Naive thymus-derived CD4-positive, alpha-beta T cell (primary cell): ENCODE results near the gene LRMDA. TPM values are rescaled to one million over a fixed set of nuclear protein-coding genes. Genes with fewer than 3 reads are reported as not detected.

Experiments used
- ATAC-seq: fragments of 150-1000 bp; cut with Tn5 transposase; 2 replicates; pipeline ENCODE4 v1.10.0; 2021; ENCODE audit warnings: mild to moderate bottlenecking, moderate library complexity
- CTCF ChIA-PET: fragments of 350-600 bp; sonication (Branson Sonifier 250); formaldehyde crosslinking; loops from one replicate; lab custom pipeline; 2021; ENCODE audit warnings: antibody characterized with exemption; lab: Charles Lee
- POLR2A ChIA-PET: fragments of 350-600 bp; sonication (Branson Sonifier 250); formaldehyde crosslinking; loops from one replicate; lab custom pipeline; 2021; ENCODE audit warnings: antibody characterized with exemption, inconsistent platforms; lab: Charles Lee
- DNase-seq, 9 donors: peaks; one replicate each; pipeline versions ENCODE4 v3.0.0 to v3.0.0-alpha.2; 2020 to 2022; ENCODE audit warnings: mixed read lengths in 1 of 9
- H3K27ac ChIP-seq: one replicate; pipeline ENCODE4 v1.7.0; 2013; ENCODE audit warnings: mild to moderate bottlenecking, low read depth, low read length, moderate library complexity
- H3K27me3 ChIP-seq, 2 donors: one replicate each; pipeline ENCODE4 v1.7.0; 2013; ENCODE audit warnings: low read length in 2 of 2, mild to moderate bottlenecking in 2 of 2, moderate library complexity in 2 of 2; ENCODE audit not compliant: control insufficient read depth in 2 of 2, insufficient read depth in 2 of 2
- H3K36me3 ChIP-seq, 3 experiments: 1 replicate in 2 of 3; 2 replicates in 1 of 3; pipeline ENCODE4 v1.7.0; 2013; ENCODE audit warnings: low read length in 3 of 3, mild to moderate bottlenecking in 3 of 3, moderate library complexity in 1 of 3; ENCODE audit not compliant: insufficient read depth in 3 of 3, control insufficient read depth in 2 of 3
- H3K4me1 ChIP-seq, 2 donors: one replicate each; pipeline ENCODE4 v1.7.0; 2013; ENCODE audit warnings: low read length in 2 of 2, mild to moderate bottlenecking in 2 of 2, moderate library complexity in 1 of 2; ENCODE audit not compliant: control insufficient read depth in 2 of 2, insufficient read depth in 2 of 2
- H3K4me3 ChIP-seq: 2 replicates; pipeline ENCODE4 v1.7.0; 2013; ENCODE audit warnings: mild to moderate bottlenecking, low read length
- H3K9me3 ChIP-seq, 3 experiments: 1 replicate in 2 of 3; 2 replicates in 1 of 3; pipeline ENCODE4 v1.7.0; 2013; ENCODE audit warnings: low read length in 3 of 3; ENCODE audit not compliant: control insufficient read depth in 2 of 3
- H3K27ac Mint-ChIP-seq, 9 donors: one replicate each; pipeline ENCODE4 v1.8.0; 2020 to 2022; ENCODE audit warnings: mixed read lengths in 9 of 9, mild to moderate bottlenecking in 8 of 9, moderate library complexity in 5 of 9, inconsistent platforms in 2 of 9
- H3K27me3 Mint-ChIP-seq, 5 donors: one replicate each; pipeline ENCODE4 v1.8.0; 2021 to 2022; ENCODE audit warnings: mixed read lengths in 5 of 5, mild to moderate bottlenecking in 1 of 5
- H3K36me3 Mint-ChIP-seq, 5 donors: one replicate each; pipeline ENCODE4 v1.8.0; 2020 to 2022; ENCODE audit warnings: mixed read lengths in 5 of 5, mild to moderate bottlenecking in 3 of 5, inconsistent platforms in 1 of 5
- H3K4me1 Mint-ChIP-seq, 7 donors: one replicate each; pipeline ENCODE4 v1.8.0; 2020 to 2022; ENCODE audit warnings: mixed read lengths in 7 of 7, mild to moderate bottlenecking in 3 of 7, inconsistent platforms in 1 of 7
- H3K4me3 Mint-ChIP-seq, 10 donors: one replicate each; pipeline ENCODE4 v1.8.0; 2020 to 2022; ENCODE audit warnings: mild to moderate bottlenecking in 10 of 10, mixed read lengths in 10 of 10, moderate library complexity in 6 of 10, inconsistent platforms in 2 of 10
- H3K9me3 Mint-ChIP-seq, 11 donors: one replicate each; pipeline ENCODE4 v1.8.0; 2020 to 2022; ENCODE audit warnings: mixed read lengths in 11 of 11, mild to moderate bottlenecking in 4 of 11, inconsistent platforms in 1 of 11, moderate library complexity in 1 of 11
- intact Hi-C, 2 donors: fragments of 100-400 bp; cut with micrococcal nuclease; formaldehyde crosslinking; loops; one replicate each; pipeline ENCODE4 v1.15.1; 2023
- polyA plus RNA-seq, 2 donors: library from polyadenylated mRNA; unstranded; fragments of 300-500 nt; fragmentation: Illumina TruSeq; gene quantifications; one replicate each; pipeline ENCODE4 v1.2.3, GENCODE V29; 2021
- total RNA-seq, 6 experiments: library from RNA in 5 of 6; stranded (reverse) in 5 of 6; gene quantifications; 1 replicate in 5 of 6; 2 replicates in 1 of 6; pipeline ENCODE4 v1.2.3 and lab custom pipeline; 2021 to 2026

The LRMDA gene
- total and polyA plus RNA-seq, 7 experiments from 2014 or later, result 0.57 to 14.9 (median 3.0) TPM; not detected in 4

- H3K27me3 ChIP-seq, result no peaks in the 10 kb centered on the region
- no peak overlapping the region for H3K27ac Mint-ChIP-seq
- DNase-seq (no peak), ATAC-seq (no peak)
- H3K4me3 ChIP-seq, result no peak overlapping the region
- no peaks in the 10 kb centered on the region for H3K36me3 Mint-ChIP-seq
- no peaks in the 10 kb centered on the region for H3K9me3 ChIP-seq
- H3K4me1 ChIP-seq, result no peaks in the 10 kb centered on the region
- no peaks in the 10 kb centered on the region for H3K4me1 Mint-ChIP-seq
- peaks cover 0 to 53% (median 17%) of the 10 kb centered on the region in 11 donors for H3K9me3 Mint-ChIP-seq
- no peak overlapping the region for H3K4me3 Mint-ChIP-seq
- H3K36me3 ChIP-seq, result no peaks in the 10 kb centered on the region
- no peak overlapping the region for H3K27ac ChIP-seq
- H3K27me3 Mint-ChIP-seq, result peaks cover 0 to 47% (median 11%) of the 10 kb centered on the region in 5 donors
- ChIA-PET POLR2A (no interaction called here), CTCF (no interaction called here)
- intact Hi-C loops, result no loop called here
Observed at GRCh38 chr10:75569506-75569905, 138.1 kb downstream of the LRMDA start.

GRCh38 chr10:75572478-75572877 lies 141.1 kb downstream of the LRMDA start:
- H3K27me3 ChIP-seq, result no peaks in the 10 kb centered on the region
- H3K36me3 ChIP-seq, result no peaks in the 10 kb centered on the region
- Mint-ChIP-seq H3K4me1 (no peaks in the 10 kb centered on the region), H3K27ac (no peak overlapping the region), H3K9me3 (peaks cover 4 to 59% (median 24%) of the 10 kb centered on the region in 11 donors), H3K27me3 (peaks cover 0 to 38% (median 9%) of the 10 kb centered on the region in 5 donors), H3K36me3 (peaks cover 0 to 6% (median 0%) of the 10 kb centered on the region in 5 donors), H3K4me3 (no peak overlapping the region)
- ATAC-seq (no peak), DNase-seq (no peak)
- CTCF ChIA-PET, result no interaction called here
- intact Hi-C loops, result no loop called here
- POLR2A ChIA-PET, result no interaction called here
- no peaks in the 10 kb centered on the region for H3K4me1 ChIP-seq
- no peak overlapping the region for H3K4me3 ChIP-seq
- H3K9me3 ChIP-seq, result no peaks in the 10 kb centered on the region
- H3K27ac ChIP-seq, result no peak overlapping the region

DNA sequence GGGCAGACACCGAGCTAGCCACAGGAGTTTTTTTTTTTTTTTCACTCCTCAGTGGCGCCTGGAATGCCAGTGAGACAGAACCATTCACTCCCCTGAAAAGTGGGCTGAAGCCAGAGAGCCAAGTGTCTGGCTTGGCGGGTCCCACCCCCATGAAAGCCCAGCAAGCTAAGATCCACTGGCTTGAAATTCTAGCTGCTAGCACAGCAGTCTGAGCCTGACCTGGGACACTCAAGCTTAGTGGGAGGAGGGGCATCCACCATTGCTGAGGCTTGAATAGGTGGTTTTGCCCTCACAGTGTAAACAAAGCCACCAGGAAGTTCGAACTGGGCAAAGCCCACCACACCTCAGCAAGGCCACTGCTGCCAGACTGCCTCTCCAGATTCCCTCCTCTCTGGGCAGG lies 144.5 kb downstream of the LRMDA start:
- no peak for ATAC-seq
- H3K36me3 Mint-ChIP-seq, result peaks cover 0 to 21% (median 0%) of the 10 kb centered on the region in 5 donors
- POLR2A ChIA-PET, result no interaction called here
- peaks cover 0 to 6% (median 0%) of the 10 kb centered on the region in 7 donors for H3K4me1 Mint-ChIP-seq
- Histone ChIP-seq H3K27ac (no peak overlapping the region), H3K27me3 (no peaks in the 10 kb centered on the region), H3K9me3 (no peaks in the 10 kb centered on the region), H3K4me3 (no peak overlapping the region), H3K36me3 (no peaks in the 10 kb centered on the region), H3K4me1 (no peaks in the 10 kb centered on the region)
- no peak for DNase-seq
- H3K27ac Mint-ChIP-seq, result no peak overlapping the region
- CTCF ChIA-PET, result no interaction called here
- H3K27me3 Mint-ChIP-seq, result peaks cover 0 to 37% (median 4%) of the 10 kb centered on the region in 5 donors
- H3K9me3 Mint-ChIP-seq, result peaks cover 10 to 81% (median 34%) of the 10 kb centered on the region in 11 donors
- H3K4me3 Mint-ChIP-seq, result no peak overlapping the region
- intact Hi-C loops, result no loop called here

GRCh38 chr10:75582102-75582501 lies 150.7 kb downstream of the LRMDA start:
- CTCF ChIA-PET, result no interaction called here
- POLR2A ChIA-PET, result no interaction called here

DNA sequence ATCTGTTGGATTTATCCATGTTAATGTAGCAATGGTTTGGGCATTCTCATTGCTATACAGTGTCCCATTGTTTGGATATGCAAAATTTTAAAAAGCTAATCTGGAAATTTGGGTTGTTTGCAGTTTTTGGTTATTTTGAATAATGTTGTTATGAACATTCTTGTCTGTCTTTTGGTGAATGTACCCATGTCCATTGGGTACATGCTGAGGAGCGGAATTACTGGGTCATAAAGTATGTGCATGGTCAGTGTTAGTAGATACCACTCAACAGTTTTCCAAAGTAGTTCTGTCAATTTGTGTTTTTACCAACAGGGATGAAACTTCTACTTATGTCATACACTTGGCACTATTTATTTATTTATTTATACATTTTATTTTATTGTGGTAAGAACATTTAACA lies 153.9 kb downstream of the LRMDA start:
- intact Hi-C loops, result no loop called here
- H3K36me3 Mint-ChIP-seq, result peaks cover 0 to 17% (median 2%) of the 10 kb centered on the region in 5 donors
- ChIA-PET POLR2A (no interaction called here), CTCF (no interaction called here)
- no peak for ATAC-seq
- Histone ChIP-seq H3K9me3 (peaks cover 0 to 15% (median 0%) of the 10 kb centered on the region in 3 experiments), H3K36me3 (no peaks in the 10 kb centered on the region), H3K4me3 (no peak overlapping the region), H3K27me3 (no peaks in the 10 kb centered on the region), H3K4me1 (no peaks in the 10 kb centered on the region), H3K27ac (no peak overlapping the region)
- H3K4me3 Mint-ChIP-seq, result no peak overlapping the region
- H3K27ac Mint-ChIP-seq, result no peak overlapping the region
- peaks cover 0 to 13% (median 2%) of the 10 kb centered on the region in 5 donors for H3K27me3 Mint-ChIP-seq
- no peaks in the 10 kb centered on the region for H3K4me1 Mint-ChIP-seq
- H3K9me3 Mint-ChIP-seq, result peaks cover 9 to 41% (median 22%) of the 10 kb centered on the region in 11 donors
- no peak for DNase-seq

More at GRCh38 chr10:75582102-75582501, 150.7 kb downstream of the LRMDA start:
- H3K4me3 Mint-ChIP-seq, result no peak overlapping the region
- H3K9me3 Mint-ChIP-seq, result peaks cover 23 to 71% (median 31%) of the 10 kb centered on the region in 11 donors
- peaks cover 0 to 29% (median 0%) of the 10 kb centered on the region in 5 donors for H3K36me3 Mint-ChIP-seq
- peaks cover 0 to 6% (median 0%) of the 10 kb centered on the region in 7 donors for H3K4me1 Mint-ChIP-seq
- ATAC-seq (no peak), DNase-seq (no peak)
- Histone ChIP-seq H3K36me3 (no peaks in the 10 kb centered on the region), H3K27ac (no peak overlapping the region), H3K4me1 (no peaks in the 10 kb centered on the region), H3K9me3 (peaks cover 0 to 15% (median 0%) of the 10 kb centered on the region in 3 experiments), H3K4me3 (no peak overlapping the region), H3K27me3 (no peaks in the 10 kb centered on the region)
- H3K27ac Mint-ChIP-seq, result no peak overlapping the region
- peaks cover 0 to 11% (median 4%) of the 10 kb centered on the region in 5 donors for H3K27me3 Mint-ChIP-seq
- intact Hi-C loops, result no loop called here

DNA sequence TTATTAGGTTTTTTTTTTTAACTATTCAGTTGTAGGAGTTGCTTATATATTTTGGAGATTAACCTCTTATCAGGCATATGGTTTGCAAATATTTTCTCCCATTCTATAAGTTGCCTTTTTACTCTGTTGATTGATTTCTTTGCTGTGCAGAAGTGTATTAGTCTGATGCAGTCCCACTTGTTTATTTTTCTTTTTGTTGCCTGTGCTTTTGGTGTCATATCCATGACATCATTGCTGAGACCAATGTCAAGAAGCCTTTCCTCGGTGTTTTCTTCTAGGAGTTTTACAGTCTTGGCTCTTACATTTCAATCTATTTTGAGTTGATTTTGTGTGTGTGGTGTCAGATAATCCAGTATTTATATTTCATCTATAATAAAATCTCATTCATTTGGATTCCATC lies 155.4 kb downstream of the LRMDA start:
- Mint-ChIP-seq H3K4me3 (no peak overlapping the region), H3K27me3 (peaks cover 0 to 20% (median 5%) of the 10 kb centered on the region in 5 donors), H3K4me1 (no peaks in the 10 kb centered on the region), H3K27ac (no peak overlapping the region), H3K9me3 (peaks cover 9 to 28% (median 17%) of the 10 kb centered on the region in 11 donors), H3K36me3 (peaks cover 0 to 11% (median 4%) of the 10 kb centered on the region in 5 donors)
- intact Hi-C loops, result no loop called here
- DNase-seq (no peak), ATAC-seq (no peak)
- H3K4me3 ChIP-seq, result no peak overlapping the region
- ChIA-PET CTCF (no interaction called here), POLR2A (no interaction called here)
- peaks cover 0 to 15% (median 0%) of the 10 kb centered on the region in 3 experiments for H3K9me3 ChIP-seq
- H3K27me3 ChIP-seq, result no peaks in the 10 kb centered on the region
- H3K36me3 ChIP-seq, result no peaks in the 10 kb centered on the region
- no peaks in the 10 kb centered on the region for H3K4me1 ChIP-seq
- H3K27ac ChIP-seq, result no peak overlapping the region

GRCh38 chr10:75588031-75588430 lies 156.6 kb downstream of the LRMDA start:
- no peaks in the 10 kb centered on the region for H3K27me3 ChIP-seq
- no peaks in the 10 kb centered on the region for H3K36me3 ChIP-seq
- Mint-ChIP-seq H3K36me3 (peaks cover 0 to 9% (median 4%) of the 10 kb centered on the region in 5 donors), H3K4me1 (no peaks in the 10 kb centered on the region), H3K4me3 (no peak overlapping the region), H3K9me3 (peaks cover 4 to 20% (median 12%) of the 10 kb centered on the region in 11 donors), H3K27ac (no peak overlapping the region), H3K27me3 (peaks cover 0 to 27% (median 12%) of the 10 kb centered on the region in 5 donors)
- intact Hi-C loops, result no loop called here
- no peaks in the 10 kb centered on the region for H3K4me1 ChIP-seq
- ChIA-PET POLR2A (no interaction called here), CTCF (no interaction called here)
- peaks cover 0 to 5% (median 0%) of the 10 kb centered on the region in 3 experiments for H3K9me3 ChIP-seq
- no peak overlapping the region for H3K27ac ChIP-seq
- DNase-seq (no peak), ATAC-seq (no peak)
- H3K4me3 ChIP-seq, result no peak overlapping the region
